ENCODE measurements around the gene DCTPP1.

The DCTPP1 gene

GRCh38 chr16:30414159-30414558, 15.7 kb downstream of the DCTPP1 start:
- peaks cover 1% of the 10 kb centered on the region; the same call in 1 of the 2 replicates for H3K4me1 ChIP-seq (ENCODE audit: insufficient read depth, low read length)
- 0 out of 2 replicates have a peak, but pooled peaks cover 6% of the 10 kb centered on the region for H3K36me3 ChIP-seq (ENCODE audit: insufficient read depth, low read length)
- H3K9me3 ChIP-seq (ENCODE audit: control insufficient read depth, insufficient read depth, low read length): no peaks in the 10 kb centered on the region
- H3K9ac ChIP-seq (ENCODE audit: low read depth, low read length): no peak overlapping the region

- H3K36me3 ChIP-seq (ENCODE audit: insufficient read depth, low read length): 0 out of 2 replicates have a peak, but pooled peaks cover 6% of the 10 kb centered on the region
- H3K9ac ChIP-seq (ENCODE audit: low read depth, low read length): no peak overlapping the region
- H3K9me3 ChIP-seq (ENCODE audit: control insufficient read depth, insufficient read depth, low read length): no peaks in the 10 kb centered on the region
- H3K4me1 ChIP-seq (ENCODE audit: insufficient read depth, low read length): 0 out of 2 replicates have a peak, but pooled peaks cover 3% of the 10 kb centered on the region
Observed at GRCh38 chr16:30413112-30413806, 16.6 kb downstream of the DCTPP1 start.

GRCh38 chr16:30409125-30410060, 20.4 kb downstream of the DCTPP1 start:
- H3K9ac ChIP-seq (ENCODE audit: low read depth, low read length): no peak overlapping the region
- 0 out of 2 replicates have a peak, but pooled peaks cover 3% of the 10 kb centered on the region for H3K4me1 ChIP-seq (ENCODE audit: insufficient read depth, low read length)
- H3K36me3 ChIP-seq (ENCODE audit: insufficient read depth, low read length): 0 out of 2 replicates have a peak, but pooled peaks cover 6% of the 10 kb centered on the region
- H3K9me3 ChIP-seq (ENCODE audit: control insufficient read depth, insufficient read depth, low read length): no peaks in the 10 kb centered on the region

- Histone ChIP-seq H3K9me3 (ENCODE audit: control insufficient read depth, insufficient read depth, low read length) (no peaks in the 10 kb centered on the region), H3K9ac (ENCODE audit: low read depth, low read length) (peak overlapping the region; percentile 83), H3K36me3 (ENCODE audit: insufficient read depth, low read length) (0 out of 2 replicates have a peak, but pooled peaks cover 6% of the 10 kb centered on the region), H3K4me1 (ENCODE audit: insufficient read depth, low read length) (0 out of 2 replicates have a peak, but pooled peaks cover 3% of the 10 kb centered on the region)
Observed at GRCh38 chr16:30407804-30408534, 21.9 kb downstream of the DCTPP1 start.

- Histone ChIP-seq H3K36me3 (ENCODE audit: insufficient read depth, low read length) (0 out of 2 replicates have a peak, but pooled peaks cover 6% of the 10 kb centered on the region), H3K9ac (ENCODE audit: low read depth, low read length) (peak within 1 kb of the TSS; percentile 83), H3K9me3 (ENCODE audit: control insufficient read depth, insufficient read depth, low read length) (no peaks in the 10 kb centered on the region), H3K4me1 (ENCODE audit: insufficient read depth, low read length) (0 out of 2 replicates have a peak, but pooled peaks cover 3% of the 10 kb centered on the region)
Observed at GRCh38 chr16:30407102-30407803, 22.6 kb downstream of the DCTPP1 start, which contains the start of gene ZNF771. ZNF771 (plus strand) TSS chr16:30407606; CDS start chr16:30408054, 448 bp downstream.

GRCh38 chr16:30406795-30407101, 23.1 kb downstream of the DCTPP1 start:
- Histone ChIP-seq H3K9me3 (ENCODE audit: control insufficient read depth, insufficient read depth, low read length) (no peaks in the 10 kb centered on the region), H3K9ac (ENCODE audit: low read depth, low read length) (peak overlapping the region; percentile 83), H3K4me1 (ENCODE audit: insufficient read depth, low read length) (0 out of 2 replicates have a peak, but pooled peaks cover 3% of the 10 kb centered on the region), H3K36me3 (ENCODE audit: insufficient read depth, low read length) (0 out of 2 replicates have a peak, but pooled peaks cover 5% of the 10 kb centered on the region)

- no peaks in the 10 kb centered on the region for H3K36me3 ChIP-seq (ENCODE audit: insufficient read depth, low read length)
- H3K4me1 ChIP-seq (ENCODE audit: insufficient read depth, low read length): peaks cover 11% of the 10 kb centered on the region
- no peaks in the 10 kb centered on the region for H3K9me3 ChIP-seq (ENCODE audit: control insufficient read depth, insufficient read depth, low read length)
- H3K9ac ChIP-seq (ENCODE audit: low read depth, low read length): no peak overlapping the region
Observed at GRCh38 chr16:30401768-30402425, 27.9 kb downstream of the DCTPP1 start.

GRCh38 chr16:30399435-30400186, 30.2 kb downstream of the DCTPP1 start:
- Histone ChIP-seq H3K4me1 (ENCODE audit: insufficient read depth, low read length) (peaks cover 11% of the 10 kb centered on the region), H3K36me3 (ENCODE audit: insufficient read depth, low read length) (no peaks in the 10 kb centered on the region), H3K9ac (ENCODE audit: low read depth, low read length) (peak overlapping the region; percentile 79), H3K9me3 (ENCODE audit: control insufficient read depth, insufficient read depth, low read length) (no peaks in the 10 kb centered on the region)

- Histone ChIP-seq H3K36me3 (ENCODE audit: insufficient read depth, low read length) (no peaks in the 10 kb centered on the region), H3K9ac (ENCODE audit: low read depth, low read length) (no peak overlapping the region), H3K9me3 (ENCODE audit: control insufficient read depth, insufficient read depth, low read length) (no peaks in the 10 kb centered on the region), H3K4me1 (ENCODE audit: insufficient read depth, low read length) (peaks cover 15% of the 10 kb centered on the region)
Observed at GRCh38 chr16:30398661-30399434, 31.0 kb downstream of the DCTPP1 start.

- Histone ChIP-seq H3K9me3 (ENCODE audit: control insufficient read depth, insufficient read depth, low read length) (no peaks in the 10 kb centered on the region), H3K4me1 (ENCODE audit: insufficient read depth, low read length) (peaks cover 15% of the 10 kb centered on the region), H3K36me3 (ENCODE audit: insufficient read depth, low read length) (no peaks in the 10 kb centered on the region), H3K9ac (ENCODE audit: low read depth, low read length) (no peak overlapping the region)
Observed at GRCh38 chr16:30397776-30398660, 31.8 kb downstream of the DCTPP1 start.

- Histone ChIP-seq H3K9ac (ENCODE audit: low read depth, low read length) (no peak overlapping the region), H3K9me3 (ENCODE audit: control insufficient read depth, insufficient read depth, low read length) (no peaks in the 10 kb centered on the region), H3K4me1 (ENCODE audit: insufficient read depth, low read length) (peaks cover 15% of the 10 kb centered on the region), H3K36me3 (ENCODE audit: insufficient read depth, low read length) (no peaks in the 10 kb centered on the region)
Observed at GRCh38 chr16:30397056-30397455, 32.8 kb downstream of the DCTPP1 start.

All from ES-I3 (cell line).